KMS-11 (cell line): ENCODE data around the gene RETREG1.

Experiments used
- H2AFZ ChIP-seq: fragments of 200-600 bp; sonication (generic); 2 replicates; pipeline ENCODE4 v1.6.1; 2016; ENCODE audit warnings: antibody characterized with exemption, mixed run types, low read depth
- H3K27ac ChIP-seq: fragments of 200-600 bp; sonication (generic); 2 replicates; pipeline ENCODE4 v1.6.1; 2016; ENCODE audit warnings: mild to moderate bottlenecking, mixed run types
- H3K27me3 ChIP-seq: fragments of 200-600 bp; sonication (generic); 2 replicates; pipeline ENCODE4 v1.6.1; 2017; ENCODE audit warnings: mild to moderate bottlenecking, low read depth, mixed run types, moderate library complexity; ENCODE audit not compliant: insufficient read depth
- H3K36me3 ChIP-seq: fragments of 200-600 bp; sonication (generic); 2 replicates; pipeline ENCODE4 v1.6.1; 2017; ENCODE audit warnings: mild to moderate bottlenecking, mixed run types; ENCODE audit not compliant: insufficient read depth
- H3K4me1 ChIP-seq: fragments of 200-600 bp; sonication (generic); 2 replicates; pipeline ENCODE4 v1.6.1; 2016; ENCODE audit warnings: mild to moderate bottlenecking, low read depth, mixed run types; ENCODE audit not compliant: poor library complexity, severe bottlenecking
- H3K4me2 ChIP-seq: fragments of 200-600 bp; sonication (generic); 2 replicates; pipeline ENCODE4 v1.7.0; 2016; ENCODE audit warnings: mild to moderate bottlenecking, mixed run types
- H3K4me3 ChIP-seq: fragments of 200-600 bp; sonication (generic); IDR thresholded peaks from 2 replicates; pipeline ENCODE4 v1.6.1; 2017; ENCODE audit warnings: low read depth, low read length, mixed read lengths; ENCODE audit not compliant: insufficient read depth
- H3K79me2 ChIP-seq: fragments of 200-600 bp; sonication (generic); 2 replicates; pipeline ENCODE4 v1.6.1; 2016; ENCODE audit warnings: low read depth, mixed run types; ENCODE audit not compliant: insufficient read depth
- H3K9ac ChIP-seq: fragments of 200-600 bp; sonication (generic); 2 replicates; pipeline ENCODE4 v1.6.1; 2016; ENCODE audit warnings: mild to moderate bottlenecking, mixed run types
- H4K20me1 ChIP-seq: fragments of 200-600 bp; sonication (generic); 2 replicates; pipeline ENCODE4 v1.6.1; 2016; ENCODE audit warnings: mild to moderate bottlenecking, mixed run types; ENCODE audit not compliant: insufficient read depth
- CTCF ChIP-seq: fragments of 200-600 bp; sonication (generic); conservative IDR thresholded peaks from 2 replicates; pipeline ENCODE4 v1.6.1; 2017; ENCODE audit warnings: low read depth, mild to moderate bottlenecking, antibody characterized with exemption, low read length, moderate library complexity, mixed read lengths

The RETREG1 gene

GRCh38 chr5:16619136-16619535, 2.3 kb upstream of the RETREG1 start:
- no peak for TF ChIP-seq CTCF
- no peak overlapping the region for H2AFZ ChIP-seq
- H4K20me1 ChIP-seq: no peaks in the 10 kb centered on the region
- H3K4me3 ChIP-seq: no peak overlapping the region
- no peak overlapping the region for H3K27ac ChIP-seq
- H3K4me2 ChIP-seq: no peak overlapping the region
- H3K9ac ChIP-seq: no peak overlapping the region
- no peaks in the 10 kb centered on the region for H3K27me3 ChIP-seq
- no peaks in the 10 kb centered on the region for H3K36me3 ChIP-seq
- H3K4me1 ChIP-seq: no peaks in the 10 kb centered on the region
- H3K79me2 ChIP-seq: no peaks in the 10 kb centered on the region

GRCh38 chr5:16618138-16618897, 1.5 kb upstream of the RETREG1 start:
- Histone ChIP-seq H3K27ac (no peak overlapping the region), H3K27me3 (no peaks in the 10 kb centered on the region), H2AFZ (no peak overlapping the region), H3K79me2 (no peaks in the 10 kb centered on the region), H4K20me1 (no peaks in the 10 kb centered on the region), H3K9ac (no peak overlapping the region), H3K4me2 (no peak overlapping the region), H3K4me1 (no peaks in the 10 kb centered on the region), H3K4me3 (no peak overlapping the region), H3K36me3 (no peaks in the 10 kb centered on the region)
- no peak for TF ChIP-seq CTCF

GRCh38 chr5:16617274-16617968, 624 bp upstream of the RETREG1 start:
- Histone ChIP-seq H3K27me3 (no peaks in the 10 kb centered on the region), H2AFZ (peak overlapping the region; percentile 83; the same call in 1 of the 2 replicates), H3K36me3 (no peaks in the 10 kb centered on the region), H3K9ac (no peak overlapping the region), H3K4me1 (no peaks in the 10 kb centered on the region), H3K4me2 (peak overlapping the region; percentile 34; the same call in 1 of the 2 replicates), H3K79me2 (no peaks in the 10 kb centered on the region), H3K4me3 (no peak overlapping the region), H3K27ac (no peak overlapping the region), H4K20me1 (no peaks in the 10 kb centered on the region)
- no peak for TF ChIP-seq CTCF

GRCh38 chr5:16615741-16616535, 859 bp downstream of the RETREG1 start:
- H3K27ac ChIP-seq: no peak overlapping the region
- H3K4me1 ChIP-seq: no peaks in the 10 kb centered on the region
- H3K27me3 ChIP-seq: no peaks in the 10 kb centered on the region
- no peak overlapping the region for H3K4me3 ChIP-seq
- no peaks in the 10 kb centered on the region for H3K79me2 ChIP-seq
- no peak for TF ChIP-seq CTCF
- H3K9ac ChIP-seq: peak overlapping the region; percentile 35; the same call in 1 of the 2 replicates
- H2AFZ ChIP-seq: peak overlapping the region; percentile 83
- peak overlapping the region; percentile 87 for H3K4me2 ChIP-seq
- no peaks in the 10 kb centered on the region for H4K20me1 ChIP-seq
- no peaks in the 10 kb centered on the region for H3K36me3 ChIP-seq
